Dedifferentiated amniotic fluid mesenchymal stem cell (primary cell): ENCODE data around the gene CEP83.

Experiments
- DNase-seq: peaks from one replicate; pipeline ENCODE4 v3.0.0-alpha.2; 2016; ENCODE audit errors: extremely low spot score

The CEP83 gene

GRCh38 chr12:94269316-94269999 lies 190.2 kb downstream of the CEP83 start:
- DNase-seq, result no peak

DNA sequence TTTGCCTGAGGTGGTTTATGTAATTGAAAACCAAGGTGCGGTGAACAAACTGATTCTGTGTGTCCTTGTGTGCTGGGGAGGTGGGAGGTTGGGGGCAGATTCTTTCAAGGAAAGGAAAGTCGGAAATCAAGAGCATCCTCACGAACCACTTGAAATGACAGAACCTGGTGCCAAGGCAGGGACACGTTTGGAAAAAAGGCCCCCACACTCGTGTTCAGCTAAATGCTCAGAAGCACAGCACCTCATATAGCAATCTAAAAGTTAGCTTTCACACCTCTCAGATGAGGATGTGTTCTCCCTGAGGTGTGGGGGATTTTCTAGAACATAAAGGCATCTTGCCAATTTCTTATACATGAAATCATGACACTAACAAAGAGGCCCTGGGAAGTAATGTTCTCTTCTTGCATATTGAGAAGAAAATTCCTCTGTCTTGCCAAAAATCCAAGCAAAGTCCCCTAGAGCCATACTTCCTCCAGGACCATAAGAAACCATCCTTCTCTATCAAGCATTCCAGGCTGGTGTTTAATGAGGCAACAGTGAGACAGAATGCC lies 191.7 kb downstream of the CEP83 start:
- peak; percentile 17 for DNase-seq

- DNase-seq, result no peak
These were observed 192.2 kb downstream of the CEP83 start for GRCh38 chr12:94267537-94267872.

DNA sequence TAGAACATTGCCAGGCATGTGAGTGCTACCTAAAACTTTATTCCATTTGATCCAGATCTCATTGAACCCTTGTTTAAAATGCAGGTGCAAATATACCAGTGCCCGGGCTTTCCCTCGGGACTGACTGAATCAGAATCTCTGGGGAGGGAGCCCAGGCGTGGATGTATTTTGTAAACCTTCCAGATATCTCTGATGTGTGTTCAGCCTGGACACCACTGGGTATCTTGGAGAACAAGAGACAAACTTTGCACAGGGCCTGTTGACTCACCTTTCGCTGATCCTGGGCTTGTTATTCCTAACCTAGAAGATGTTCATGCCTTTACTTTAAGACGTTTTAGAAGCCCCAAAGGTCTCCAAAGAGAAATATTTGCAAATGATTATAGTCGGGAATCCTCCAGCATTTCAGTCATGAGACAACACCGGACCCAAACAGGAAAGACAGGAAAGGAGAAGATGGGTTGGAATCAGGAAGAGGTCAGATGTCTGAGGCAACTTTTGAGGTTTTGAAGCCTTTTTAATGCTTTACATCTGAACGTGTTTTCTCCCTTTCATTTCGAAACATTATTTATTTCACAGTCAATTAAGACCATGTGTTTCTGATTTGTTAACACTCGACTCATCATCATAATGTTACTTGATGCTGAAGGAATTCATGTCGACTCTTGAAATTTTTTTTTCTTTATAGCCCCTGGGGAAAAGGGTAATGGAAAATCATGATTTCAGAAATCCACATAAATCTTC lies 192.7 kb downstream of the CEP83 start:
- peak; percentile 91 for DNase-seq

DNA sequence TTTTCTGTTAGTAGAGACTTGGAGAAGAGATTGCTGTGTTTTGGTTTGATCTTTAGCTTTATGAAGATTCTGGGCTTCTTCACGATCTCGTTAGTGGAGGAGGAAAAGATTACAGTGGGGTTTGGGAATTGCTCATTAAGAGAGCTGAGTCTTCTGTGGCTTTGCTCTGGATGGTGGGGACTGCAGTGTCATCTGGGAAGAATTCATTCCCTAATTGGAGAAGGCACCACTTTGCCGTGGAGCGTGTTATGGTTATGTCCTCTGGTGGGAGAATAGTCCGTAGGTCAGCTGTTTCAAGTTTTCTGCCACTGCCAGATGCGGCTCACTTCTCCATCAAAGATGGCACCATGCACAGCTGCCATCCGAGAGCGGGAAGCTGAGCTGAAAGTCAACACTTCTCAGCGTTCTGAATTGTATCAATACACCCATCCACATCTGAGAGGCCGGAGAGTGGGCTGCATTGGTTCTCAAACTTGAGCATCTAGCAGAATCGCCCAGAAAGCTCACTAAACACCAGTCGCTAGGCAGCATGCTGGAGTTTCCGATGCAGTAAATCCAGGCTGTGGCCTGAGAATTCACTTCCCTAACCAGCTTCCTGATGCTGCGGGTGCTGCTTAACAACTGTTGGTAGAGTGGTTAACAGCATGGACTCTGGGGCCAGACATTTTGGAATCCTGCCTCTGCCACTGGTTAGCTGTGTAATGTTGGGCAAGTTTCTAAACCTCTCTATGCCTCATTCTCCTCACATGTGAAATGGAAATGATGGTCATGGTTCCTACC lies 193.5 kb downstream of the CEP83 start:
- no peak for DNase-seq

GRCh38 chr12:94265539-94265938 lies 194.1 kb downstream of the CEP83 start:
- no peak for DNase-seq

DNA sequence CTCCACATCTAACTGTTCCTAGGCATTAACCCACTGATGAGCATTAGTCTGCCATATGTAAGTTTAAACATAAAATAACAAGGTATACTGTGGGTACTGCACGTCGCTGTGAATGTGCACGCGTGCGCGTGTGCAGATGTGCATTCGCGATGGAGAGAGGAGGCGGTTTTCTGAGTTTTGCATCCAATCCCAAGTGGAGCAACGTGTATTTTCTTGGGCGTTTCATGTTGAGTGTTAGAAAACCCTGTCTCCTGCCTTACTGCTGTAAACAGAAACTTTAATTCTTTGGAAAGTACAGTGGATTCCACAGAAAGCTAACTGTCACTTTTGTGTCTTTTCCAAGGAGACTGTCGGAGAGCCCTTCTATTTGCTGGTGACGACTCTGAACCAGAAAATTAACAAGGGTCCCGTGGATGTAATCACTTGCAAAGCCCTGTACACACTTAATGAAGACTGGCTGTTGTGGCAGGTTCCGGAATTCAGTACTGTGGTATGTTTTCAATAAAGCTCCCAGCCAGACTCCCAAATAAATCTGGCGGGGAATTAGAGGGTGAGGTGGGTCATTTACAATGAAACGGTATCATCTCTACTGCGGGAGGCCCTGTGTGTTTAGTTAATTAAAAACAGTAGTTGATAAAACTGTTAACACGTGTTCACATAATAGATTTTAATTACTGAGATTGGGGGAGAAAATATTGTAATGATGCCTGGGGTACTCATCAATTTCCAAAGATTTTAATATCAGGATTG lies 194.8 kb downstream of the CEP83 start:
- DNase-seq, result no peak

DNA sequence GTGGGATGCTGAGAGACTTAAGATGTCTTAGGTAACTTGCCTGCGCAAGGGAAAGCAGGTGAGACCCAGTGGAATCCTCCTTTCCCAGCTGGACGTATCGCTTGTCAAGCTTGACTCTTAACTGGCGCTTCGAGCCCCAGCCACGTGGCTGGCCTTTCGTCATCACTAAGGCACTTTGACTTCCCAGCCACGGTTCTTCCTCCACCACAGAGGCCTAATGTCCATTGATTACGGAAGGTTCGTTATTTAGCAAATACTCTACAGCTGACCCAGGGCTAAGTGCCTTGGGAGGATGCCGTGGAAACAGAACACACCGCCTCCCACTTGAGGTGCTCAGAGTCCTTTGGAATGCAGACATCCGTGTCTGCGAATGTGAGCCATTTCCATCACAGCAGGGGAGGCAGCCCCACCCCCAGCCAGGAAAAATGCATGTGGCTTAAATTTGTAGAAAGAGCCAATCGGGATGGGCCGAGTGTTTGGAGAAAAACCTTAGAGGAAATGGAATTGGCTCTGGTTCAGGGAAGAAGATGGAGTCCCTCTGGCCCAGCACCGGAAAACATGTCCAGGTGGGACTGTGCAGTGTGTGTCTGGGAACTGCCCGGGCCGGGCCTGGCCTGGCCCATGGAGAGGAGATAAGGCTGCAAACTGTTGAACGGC lies 195.6 kb downstream of the CEP83 start:
- DNase-seq, result no peak

DNA sequence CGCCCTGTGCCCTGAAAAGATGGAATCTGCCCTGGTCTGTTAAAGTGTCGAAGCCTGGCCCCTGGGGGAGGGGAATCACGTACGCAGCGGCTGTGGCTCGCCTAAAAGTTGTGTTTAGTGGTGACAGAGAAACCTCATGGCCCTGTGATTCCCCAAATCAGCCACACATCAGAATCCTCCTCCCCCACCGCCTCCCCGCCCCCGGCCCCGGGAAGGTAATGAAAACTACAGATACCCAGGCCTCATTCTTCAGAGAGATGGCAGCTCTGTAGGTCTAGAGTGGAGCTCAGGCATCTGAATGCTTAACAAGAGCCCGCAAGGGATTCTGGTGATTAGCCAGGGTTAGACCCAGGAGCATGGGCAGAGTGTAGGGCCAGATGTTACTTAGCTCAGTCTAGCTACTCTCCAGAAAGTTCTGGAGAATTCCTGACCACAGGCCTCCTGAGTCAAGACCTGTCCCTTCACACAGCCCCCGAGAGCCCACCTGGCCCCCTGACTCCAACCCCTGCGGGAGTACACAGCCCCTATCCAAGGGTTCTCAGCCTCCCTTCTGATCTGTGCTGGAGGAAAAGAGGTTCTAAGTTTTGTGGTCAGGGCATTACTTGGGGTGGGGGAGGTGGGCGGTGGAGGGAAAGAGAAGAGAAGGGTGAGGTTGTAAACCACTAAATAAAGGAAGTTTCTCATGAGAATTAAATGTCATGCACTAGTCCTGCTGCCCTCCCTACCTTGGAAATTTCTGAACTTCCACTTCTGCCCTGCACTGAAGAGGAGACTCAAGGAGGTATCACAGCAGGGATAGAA lies 196.5 kb downstream of the CEP83 start:
- no peak for DNase-seq

- DNase-seq, result peak; percentile 98
These were observed 197.2 kb downstream of the CEP83 start for GRCh38 chr12:94262228-94263010.

DNA sequence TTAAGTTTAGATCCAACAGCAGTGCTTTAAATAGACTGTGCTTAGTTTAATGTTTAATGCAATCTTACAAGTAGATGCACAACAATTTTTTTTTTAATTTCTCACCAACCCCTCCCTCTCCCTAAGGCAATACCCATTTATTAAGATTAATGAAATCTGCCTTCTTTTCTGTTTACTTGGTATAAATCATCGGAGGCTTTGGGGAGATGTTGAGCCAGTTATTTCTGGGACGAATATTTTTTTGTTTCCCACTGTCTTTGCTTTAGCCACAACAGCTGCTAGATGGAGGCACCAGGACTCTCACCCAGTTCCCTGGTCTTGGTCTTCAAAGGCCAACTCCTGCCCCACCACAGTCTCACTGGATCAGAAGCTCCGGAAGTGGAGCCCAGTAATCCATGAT lies 197.9 kb downstream of the CEP83 start:
- DNase-seq, result no peak

GRCh38 chr12:94261119-94261518 lies 198.5 kb downstream of the CEP83 start:
- no peak for DNase-seq

- no peak for DNase-seq
These were observed 198.9 kb downstream of the CEP83 start for GRCh38 chr12:94260717-94261116.

DNA sequence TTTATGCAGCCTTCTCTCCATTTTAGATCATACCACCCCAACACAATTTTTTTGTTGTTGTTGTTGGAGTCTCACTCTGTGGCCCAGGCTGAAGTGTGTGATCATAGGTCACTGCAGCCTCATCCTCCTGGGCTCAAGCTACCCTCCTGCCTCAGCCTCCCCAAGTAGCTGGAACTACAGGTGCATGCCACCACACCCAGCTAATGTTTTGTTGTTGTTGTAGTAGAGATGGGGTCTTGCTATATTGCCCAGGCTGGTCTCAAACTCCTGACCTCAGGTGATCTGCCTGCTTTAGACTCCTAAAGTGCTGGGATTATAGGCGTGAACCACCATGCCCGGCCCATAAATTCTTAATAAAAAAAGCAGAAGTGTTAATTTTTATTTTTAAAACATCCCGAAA lies 199.7 kb downstream of the CEP83 start:
- no peak for DNase-seq

- DNase-seq, result no peak
These were observed 201.1 kb downstream of the CEP83 start for GRCh38 chr12:94258593-94258992.
